GM10847 (cell line): ENCODE results near the gene WNT10A.

Source experiments
- POLR2A ChIP-seq: IDR thresholded peaks from 2 replicates; pipeline ENCODE4 v1.6.1; 2011; ENCODE audit not compliant: insufficient read length; ENCODE audit errors: extremely low read depth

The WNT10A gene

GRCh38 chr2:218855305-218856166, 25.1 kb upstream of the WNT10A start:
- no peak for TF ChIP-seq POLR2A

- no peak for TF ChIP-seq POLR2A
Measured at GRCh38 chr2:218856167-218856895, 24.3 kb upstream of the WNT10A start.

DNA sequence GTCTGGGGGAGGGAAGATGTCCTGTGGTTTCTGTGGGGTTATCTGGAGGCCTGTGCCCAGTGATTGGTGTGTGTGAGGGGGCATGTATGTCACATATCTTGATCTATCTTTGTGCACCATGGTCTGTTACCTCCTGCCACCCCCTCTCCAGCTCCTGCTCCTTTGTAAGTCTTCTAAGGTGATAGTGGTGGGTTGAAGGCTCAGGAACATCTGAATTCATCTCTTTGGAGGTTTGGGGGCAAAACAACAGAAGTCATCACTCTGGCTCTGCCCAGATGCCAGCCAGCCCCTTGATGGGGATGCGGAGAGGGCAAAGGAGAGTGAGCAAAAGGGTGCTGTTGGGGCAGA, 23.8 kb upstream of the WNT10A start:
- TF ChIP-seq POLR2A = no peak

DNA sequence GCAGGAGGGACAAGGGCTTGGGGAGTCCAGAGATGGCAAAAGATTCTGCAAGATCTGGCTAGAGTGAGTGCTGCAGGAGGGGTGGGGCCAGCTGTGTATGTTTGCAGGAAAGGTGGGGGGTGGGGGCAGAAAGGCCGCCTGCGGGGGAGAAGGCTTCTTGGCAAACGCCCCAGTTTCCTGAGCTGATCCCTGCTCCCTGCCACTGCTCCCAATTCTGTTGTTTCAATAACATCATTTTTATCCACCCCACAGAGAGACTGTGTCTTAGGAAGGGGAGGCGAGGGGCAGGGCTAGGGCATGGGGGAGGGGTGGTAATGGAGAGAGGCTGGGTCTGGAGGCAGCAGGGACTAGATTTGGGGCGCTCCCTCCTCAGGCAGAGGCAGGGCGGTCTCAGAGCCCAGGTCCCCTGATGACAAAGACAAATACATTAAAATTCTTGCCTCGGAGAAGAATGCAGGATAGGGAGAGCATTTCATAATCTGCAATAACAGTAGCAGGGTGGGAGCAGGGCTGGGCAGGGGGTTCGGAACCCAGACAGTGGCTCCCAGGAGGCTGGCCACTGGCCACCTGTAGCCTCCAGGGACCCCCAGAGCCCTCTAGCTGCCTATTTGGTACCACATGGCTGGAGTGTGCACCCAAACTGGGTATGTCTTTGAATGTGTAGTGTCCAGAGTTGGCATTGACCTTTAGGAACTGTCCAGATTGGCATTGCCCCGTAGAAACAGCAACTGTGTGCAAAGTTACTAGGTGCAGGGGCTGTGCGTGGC, 23.1 kb upstream of the WNT10A start:
- no peak for TF ChIP-seq POLR2A

DNA sequence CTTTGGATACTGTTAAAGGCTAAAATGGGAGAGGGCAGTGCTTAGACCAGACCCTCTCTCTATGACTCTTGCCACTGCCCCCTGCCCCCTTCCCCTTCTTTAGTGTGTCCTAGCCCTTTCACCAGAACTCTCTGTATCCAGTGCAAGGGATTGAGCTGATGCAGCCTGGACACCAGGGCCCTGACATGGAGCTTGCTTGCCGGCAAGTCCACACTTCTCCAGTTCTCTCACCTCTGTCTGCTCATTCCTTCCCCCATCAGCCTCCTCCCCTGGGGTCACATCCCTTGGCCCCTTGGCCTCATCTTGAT, 22.6 kb upstream of the WNT10A start:
- TF ChIP-seq POLR2A = no peak

DNA sequence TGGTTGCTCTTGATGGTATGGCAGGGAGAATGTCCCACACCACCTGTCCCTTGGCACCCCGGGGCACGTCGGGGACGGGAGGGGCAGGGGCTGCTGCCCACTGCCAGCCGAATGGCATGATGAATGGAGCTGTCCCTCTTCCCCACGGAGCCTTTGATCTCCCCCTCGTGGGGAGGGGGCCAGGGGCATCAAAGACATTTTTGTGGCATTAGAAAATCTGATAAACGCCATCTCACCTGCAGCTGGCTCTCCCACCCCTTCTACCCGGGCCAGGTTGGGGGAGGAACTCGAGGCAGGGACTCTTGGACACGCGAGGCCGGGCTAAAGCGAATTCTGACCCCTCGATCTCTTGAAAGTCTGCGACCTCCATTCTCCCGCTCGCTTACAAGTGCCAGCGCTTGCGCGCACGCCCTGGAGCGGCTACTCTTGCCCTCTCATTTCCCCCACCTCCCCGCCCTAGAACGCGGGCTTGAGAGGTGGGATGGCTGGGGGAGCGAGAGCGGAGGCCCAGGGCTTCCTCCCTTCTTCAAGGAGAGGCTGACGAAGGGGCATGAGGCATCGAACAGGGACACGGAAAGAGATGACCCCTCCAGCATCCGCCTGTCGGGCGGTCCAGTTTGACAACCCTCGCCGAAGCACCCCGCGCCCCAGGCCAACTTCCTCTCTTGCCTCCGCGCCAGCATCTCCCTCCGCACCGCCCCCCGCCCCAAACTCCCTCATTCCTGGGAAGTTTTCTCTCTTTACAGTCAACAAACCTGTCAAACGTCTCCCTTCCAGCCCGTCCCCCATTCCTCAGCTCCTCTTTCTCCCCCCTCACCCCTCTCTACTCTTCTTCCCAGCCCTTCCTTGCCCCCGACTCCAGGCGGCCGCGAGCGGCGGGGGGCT, 21.7 kb upstream of the WNT10A start:
- TF ChIP-seq POLR2A = no peak

DNA sequence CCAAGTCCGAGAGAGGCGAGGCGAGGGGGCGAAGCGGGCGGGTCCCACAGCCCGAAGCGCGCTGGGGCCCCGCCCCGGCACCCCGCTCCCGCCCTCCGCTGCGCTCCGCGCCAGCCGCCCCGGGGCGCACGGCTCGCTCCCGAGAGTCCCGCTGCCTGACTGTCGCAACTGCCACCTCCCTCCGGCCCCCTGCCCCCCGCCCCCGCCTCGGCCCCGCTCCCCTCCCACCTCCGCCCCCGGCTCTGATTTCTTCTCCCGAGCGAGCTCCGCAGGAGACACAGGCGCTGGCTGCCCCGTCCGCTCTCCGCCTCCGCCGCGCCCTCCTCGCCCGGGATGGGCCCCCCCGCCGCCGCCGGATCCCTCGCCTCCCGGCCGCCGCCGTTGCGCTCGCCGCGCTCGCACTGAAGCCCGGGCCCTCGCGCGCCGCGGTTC, 21.1 kb upstream of the WNT10A start, which contains the start of gene WNT6:
WNT6 (plus strand) TSS at position 250 of the 432 bp plus-strand sequence. CDS start 233 bp downstream, outside the sequence.
- TF ChIP-seq POLR2A = no peak

DNA sequence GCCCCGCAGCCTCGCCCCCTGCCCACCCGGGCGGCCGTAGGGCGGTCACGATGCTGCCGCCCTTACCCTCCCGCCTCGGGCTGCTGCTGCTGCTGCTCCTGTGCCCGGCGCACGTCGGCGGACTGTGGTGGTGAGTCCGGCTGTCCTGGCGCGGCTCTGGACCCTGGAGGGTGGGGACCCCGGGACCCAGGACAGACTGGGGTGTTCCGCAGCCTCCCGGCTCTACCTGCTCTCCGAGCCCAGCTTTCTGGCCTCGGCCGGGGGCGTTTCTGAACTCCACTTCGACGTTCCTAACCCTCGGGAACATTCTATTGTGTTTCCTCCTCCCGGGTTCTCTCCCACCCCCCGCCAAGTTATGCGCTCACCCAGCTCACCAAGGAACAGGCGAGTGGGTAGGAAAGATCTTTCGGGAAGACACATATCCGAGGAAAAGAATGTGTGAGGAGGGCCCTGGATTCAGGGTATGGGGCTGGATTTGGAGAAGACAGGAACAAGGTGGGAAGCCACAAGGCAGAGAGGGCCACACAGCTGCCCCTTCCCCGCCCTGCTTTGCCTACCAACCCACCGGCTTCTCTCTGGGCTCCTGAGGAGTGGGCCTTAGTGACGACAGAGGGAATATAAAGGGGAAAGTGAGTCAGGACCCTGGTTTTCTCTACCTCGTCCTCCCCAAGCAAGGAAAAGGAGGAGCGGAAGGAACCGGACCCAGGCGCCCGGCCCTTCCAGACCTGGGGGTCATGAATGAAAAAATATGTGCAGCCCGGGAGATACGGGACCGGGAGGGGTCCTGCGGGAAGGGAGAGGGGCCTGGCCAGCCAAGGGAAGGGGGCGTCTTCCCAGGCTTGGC, 20.4 kb upstream of the WNT10A start:
- TF ChIP-seq POLR2A = no peak

GRCh38 chr2:218860950-218861381, 19.7 kb upstream of the WNT10A start:
- no peak for TF ChIP-seq POLR2A

DNA sequence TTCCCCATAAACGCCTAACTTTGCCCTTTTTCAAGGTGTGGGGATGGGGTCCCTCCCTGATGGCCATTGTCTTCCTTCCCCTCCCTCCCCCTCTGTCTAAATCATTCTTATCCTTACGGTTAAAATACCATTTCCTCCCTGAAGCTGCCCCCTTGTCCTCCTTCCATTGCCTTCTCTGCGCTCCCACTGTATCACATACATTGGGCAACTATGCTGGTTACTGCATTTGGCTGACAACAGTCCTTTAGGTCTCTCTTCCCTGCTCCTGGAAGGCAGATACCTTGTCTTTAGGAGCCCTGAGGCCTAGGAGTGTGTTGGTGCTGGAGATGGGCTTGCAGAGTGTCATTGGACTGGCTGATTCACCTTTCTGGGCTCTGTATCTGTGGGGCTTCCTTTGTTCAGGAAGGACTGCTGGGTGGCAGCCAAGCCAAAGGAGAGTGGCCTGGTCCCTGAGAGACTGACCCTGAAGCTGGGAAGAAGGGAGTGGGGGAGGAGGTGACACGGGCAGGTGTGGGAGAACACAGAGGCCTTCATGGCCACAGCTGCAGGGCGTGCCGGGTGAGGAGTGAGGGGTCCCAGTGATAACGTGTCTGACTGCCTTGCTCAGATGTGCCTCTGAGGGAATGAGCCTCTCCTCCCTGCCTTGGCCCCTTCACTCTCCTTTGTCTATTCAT, 18.9 kb upstream of the WNT10A start:
- TF ChIP-seq POLR2A = no peak

DNA sequence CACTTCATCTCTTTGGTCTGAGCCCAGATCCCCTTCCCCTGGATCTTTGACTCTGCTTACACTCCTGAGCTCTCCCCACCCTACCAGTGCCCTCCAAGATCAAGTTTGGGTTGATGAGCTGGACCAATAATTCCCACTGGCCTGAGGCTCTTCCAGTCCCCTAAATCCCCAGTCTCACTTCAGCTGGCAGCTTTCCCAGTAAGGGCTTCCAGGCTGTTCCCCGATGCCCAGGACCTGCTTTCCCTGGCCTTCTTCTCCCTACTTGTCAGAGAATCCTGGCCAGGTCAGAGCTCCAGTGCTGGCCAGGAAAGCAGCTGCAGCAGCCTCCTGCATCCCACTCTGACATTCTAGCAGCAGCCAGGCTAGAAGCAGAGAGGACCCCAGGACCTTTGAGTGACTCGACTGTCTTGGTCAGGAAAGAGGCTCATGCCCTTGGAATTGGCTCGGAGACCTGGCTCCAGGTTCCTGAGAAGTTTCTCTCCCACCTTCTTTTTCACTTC, 17.6 kb upstream of the WNT10A start:
- no peak for TF ChIP-seq POLR2A

DNA sequence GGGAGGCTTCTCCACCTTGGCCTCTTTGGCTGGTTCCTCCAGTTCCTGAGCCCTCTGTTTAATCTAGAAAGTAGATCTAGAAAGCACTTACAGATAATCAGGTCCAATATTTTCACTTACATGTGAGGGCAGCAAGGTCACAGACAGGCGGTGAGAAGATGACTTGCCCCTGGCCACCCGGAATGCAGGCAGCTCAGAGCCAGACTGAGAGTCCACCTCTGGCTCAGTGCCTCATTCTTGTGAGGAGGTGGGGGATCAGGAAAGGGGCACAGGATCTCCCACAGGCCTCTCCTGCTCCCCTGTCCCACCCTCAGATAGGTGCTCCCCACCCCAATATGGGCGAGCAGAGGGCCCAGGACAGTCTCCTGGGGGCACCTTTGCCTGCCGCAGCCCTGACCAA, 15.3 kb upstream of the WNT10A start:
- no peak for TF ChIP-seq POLR2A

- no peak for TF ChIP-seq POLR2A
Measured at GRCh38 chr2:218865999-218866398, 14.7 kb upstream of the WNT10A start.
